HepG2 (cell line): ENCODE data around the gene PNPLA1. TPM values are rescaled to one million over a fixed set of nuclear protein-coding genes. Genes with fewer than 3 reads are reported as not detected.

Experiments used
- CHCHD3 ChIP-seq: sonication (generic); formaldehyde crosslinking; IDR thresholded peaks from 2 replicates; pipeline ENCODE4 v1.8.0; 2022; ENCODE audit warnings: mild to moderate bottlenecking, missing genetic modification reagents, moderate library complexity
- FIP1L1 ChIP-seq: fragments of 200-400 bp; formaldehyde crosslinking; IDR thresholded peaks from 2 replicates; pipeline ENCODE4 v1.6.1; 2018; ENCODE audit warnings: low read depth, mild to moderate bottlenecking, low read length, moderate library complexity, borderline replicate concordance; ENCODE audit not compliant: insufficient read depth
- MIER3 ChIP-seq: IDR thresholded peaks from 2 replicates; pipeline ENCODE4 v1.6.1; 2016; ENCODE audit warnings: missing compliant biosample characterization, borderline replicate concordance
- SP4 ChIP-seq: sonication (generic); formaldehyde crosslinking; IDR thresholded peaks from 2 replicates; pipeline ENCODE4 v1.8.1; 2023; ENCODE audit warnings: mild to moderate bottlenecking, missing genetic modification reagents
- ZFY ChIP-seq: sonication (generic); formaldehyde crosslinking; IDR thresholded peaks from 2 replicates; pipeline ENCODE4 v1.4.0; 2020; ENCODE audit warnings: missing genetic modification reagents
- ZMAT3 ChIP-seq: sonication (generic); formaldehyde crosslinking; conservative IDR thresholded peaks from 2 replicates; pipeline ENCODE4 v1.7.0; 2021; ENCODE audit warnings: missing genetic modification reagents
- ZNF619 ChIP-seq: sonication (generic); formaldehyde crosslinking; IDR thresholded peaks from 2 replicates; pipeline ENCODE4 v1.4.0; 2020; ENCODE audit warnings: mild to moderate bottlenecking, missing genetic modification reagents
- polyA plus RNA-seq, 8 experiments: library from polyadenylated mRNA; depleted of rRNA in 3 of 8; stranded (reverse) in 7 of 8; unstranded in 1 of 8; fragments of >200 nt; fragmentation: Illumina TruSeq in 4 of 8; extraction: Trizol in 4 of 8; gene quantifications; 2 replicates each; pipeline versions ENCODE4 v1.2.1 to v1.2.3, GENCODE V29; 2011 to 2016; ENCODE audit warnings: low read depth in 4 of 8, missing spikeins in 1 of 8, mixed read lengths in 1 of 8; ENCODE audit not compliant: insufficient read depth in 1 of 8
- total RNA-seq, 5 experiments: library from RNA; depleted of rRNA; stranded (reverse); fragments of >200 nt; fragmentation: Illumina TruSeq; extraction: Trizol; gene quantifications; 2 replicates each; pipeline ENCODE4 v1.2.3, GENCODE V29; 2016; ENCODE audit warnings: low read depth in 1 of 5
- TF ChIP-seq, protein P1 (sequence below): sonication (generic); formaldehyde crosslinking; IDR thresholded peaks from one replicate; pipeline ENCODE4 v1.5.1; 2020; ENCODE audit warnings: mild to moderate bottlenecking, missing genetic modification reagents; ENCODE audit errors: not compliant biosample characterization
- TF ChIP-seq, protein P2 (sequence below): sonication (generic); formaldehyde crosslinking; IDR thresholded peaks from 2 replicates; pipeline ENCODE4 v1.5.0; 2020; ENCODE audit warnings: mild to moderate bottlenecking, missing genetic modification reagents, borderline replicate concordance

The PNPLA1 gene
- total and polyA plus RNA-seq, 2 of the 13 experiments (the other 11 are each of a cell fraction or from before 2014, with no cell fraction given), result not detected

DNA sequence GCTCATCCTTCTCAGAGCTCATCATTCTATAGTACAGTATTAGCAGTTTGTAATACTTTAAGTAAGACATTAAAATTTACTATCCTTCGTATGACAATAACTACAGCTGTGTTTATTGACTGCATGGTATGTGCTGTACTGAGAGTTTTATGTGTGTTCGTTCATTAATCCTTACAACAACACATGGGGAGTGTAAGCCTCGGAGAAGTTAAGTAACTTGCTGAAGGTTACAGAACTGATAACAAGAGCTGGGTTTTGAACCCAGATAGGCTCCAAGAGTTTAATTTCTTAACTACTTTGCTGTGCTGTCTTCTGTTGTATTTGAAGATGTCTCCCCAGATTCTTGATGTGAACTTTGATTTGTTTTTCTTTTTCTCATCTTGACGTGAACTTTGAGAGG, 49.6 kb upstream of the PNPLA1 start (continued):
- TF ChIP-seq, protein P1, sequence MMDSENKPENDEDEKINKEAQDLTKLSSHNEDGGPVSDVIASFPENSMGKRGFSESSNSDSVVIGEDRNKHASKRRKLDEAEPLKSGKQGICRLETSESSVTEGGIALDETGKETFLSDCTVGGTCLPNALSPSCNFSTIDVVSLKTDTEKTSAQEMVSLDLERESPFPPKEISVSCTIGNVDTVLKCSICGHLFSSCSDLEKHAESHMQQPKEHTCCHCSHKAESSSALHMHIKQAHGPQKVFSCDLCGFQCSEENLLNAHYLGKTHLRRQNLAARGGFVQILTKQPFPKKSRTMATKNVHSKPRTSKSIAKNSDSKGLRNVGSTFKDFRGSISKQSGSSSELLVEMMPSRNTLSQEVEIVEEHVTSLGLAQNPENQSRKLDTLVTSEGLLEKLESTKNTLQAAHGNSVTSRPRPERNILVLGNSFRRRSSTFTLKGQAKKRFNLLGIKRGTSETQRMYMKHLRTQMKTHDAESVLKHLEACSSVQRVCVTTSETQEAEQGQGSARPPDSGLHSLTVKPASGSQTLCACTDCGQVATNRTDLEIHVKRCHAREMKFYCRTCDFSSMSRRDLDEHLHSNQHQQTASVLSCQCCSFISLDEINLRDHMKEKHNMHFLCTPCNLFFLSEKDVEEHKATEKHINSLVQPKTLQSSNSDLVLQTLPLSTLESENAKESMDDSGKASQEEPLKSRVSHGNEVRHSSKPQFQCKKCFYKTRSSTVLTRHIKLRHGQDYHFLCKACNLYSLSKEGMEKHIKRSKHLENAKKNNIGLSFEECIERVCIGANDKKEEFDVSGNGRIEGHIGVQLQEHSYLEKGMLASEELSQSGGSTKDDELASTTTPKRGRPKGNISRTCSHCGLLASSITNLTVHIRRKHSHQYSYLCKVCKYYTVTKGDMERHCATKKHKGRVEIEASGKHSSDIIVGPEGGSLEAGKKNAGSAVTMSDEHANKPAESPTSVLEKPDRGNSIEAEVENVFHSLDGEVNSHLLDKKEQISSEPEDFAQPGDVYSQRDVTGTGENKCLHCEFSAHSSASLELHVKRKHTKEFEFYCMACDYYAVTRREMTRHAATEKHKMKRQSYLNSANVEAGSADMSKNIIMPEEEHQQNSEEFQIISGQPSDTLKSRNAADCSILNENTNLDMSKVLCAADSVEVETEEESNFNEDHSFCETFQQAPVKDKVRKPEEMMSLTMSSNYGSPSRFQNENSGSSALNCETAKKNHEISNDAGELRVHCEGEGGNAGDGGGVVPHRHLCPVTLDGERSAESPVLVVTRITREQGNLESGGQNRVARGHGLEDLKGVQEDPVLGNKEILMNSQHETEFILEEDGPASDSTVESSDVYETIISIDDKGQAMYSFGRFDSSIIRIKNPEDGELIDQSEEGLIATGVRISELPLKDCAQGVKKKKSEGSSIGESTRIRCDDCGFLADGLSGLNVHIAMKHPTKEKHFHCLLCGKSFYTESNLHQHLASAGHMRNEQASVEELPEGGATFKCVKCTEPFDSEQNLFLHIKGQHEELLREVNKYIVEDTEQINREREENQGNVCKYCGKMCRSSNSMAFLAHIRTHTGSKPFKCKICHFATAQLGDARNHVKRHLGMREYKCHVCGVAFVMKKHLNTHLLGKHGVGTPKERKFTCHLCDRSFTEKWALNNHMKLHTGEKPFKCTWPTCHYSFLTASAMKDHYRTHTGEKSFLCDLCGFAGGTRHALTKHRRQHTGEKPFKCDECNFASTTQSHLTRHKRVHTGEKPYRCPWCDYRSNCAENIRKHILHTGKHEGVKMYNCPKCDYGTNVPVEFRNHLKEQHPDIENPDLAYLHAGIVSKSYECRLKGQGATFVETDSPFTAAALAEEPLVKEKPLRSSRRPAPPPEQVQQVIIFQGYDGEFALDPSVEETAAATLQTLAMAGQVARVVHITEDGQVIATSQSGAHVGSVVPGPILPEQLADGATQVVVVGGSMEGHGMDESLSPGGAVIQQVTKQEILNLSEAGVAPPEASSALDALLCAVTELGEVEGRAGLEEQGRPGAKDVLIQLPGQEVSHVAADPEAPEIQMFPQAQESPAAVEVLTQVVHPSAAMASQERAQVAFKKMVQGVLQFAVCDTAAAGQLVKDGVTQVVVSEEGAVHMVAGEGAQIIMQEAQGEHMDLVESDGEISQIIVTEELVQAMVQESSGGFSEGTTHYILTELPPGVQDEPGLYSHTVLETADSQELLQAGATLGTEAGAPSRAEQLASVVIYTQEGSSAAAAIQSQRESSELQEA (CRISPR knock-in tag), result no peak
- TF ChIP-seq MIER3 (CRISPR knock-in tag), result no peak
- TF ChIP-seq, protein P2, sequence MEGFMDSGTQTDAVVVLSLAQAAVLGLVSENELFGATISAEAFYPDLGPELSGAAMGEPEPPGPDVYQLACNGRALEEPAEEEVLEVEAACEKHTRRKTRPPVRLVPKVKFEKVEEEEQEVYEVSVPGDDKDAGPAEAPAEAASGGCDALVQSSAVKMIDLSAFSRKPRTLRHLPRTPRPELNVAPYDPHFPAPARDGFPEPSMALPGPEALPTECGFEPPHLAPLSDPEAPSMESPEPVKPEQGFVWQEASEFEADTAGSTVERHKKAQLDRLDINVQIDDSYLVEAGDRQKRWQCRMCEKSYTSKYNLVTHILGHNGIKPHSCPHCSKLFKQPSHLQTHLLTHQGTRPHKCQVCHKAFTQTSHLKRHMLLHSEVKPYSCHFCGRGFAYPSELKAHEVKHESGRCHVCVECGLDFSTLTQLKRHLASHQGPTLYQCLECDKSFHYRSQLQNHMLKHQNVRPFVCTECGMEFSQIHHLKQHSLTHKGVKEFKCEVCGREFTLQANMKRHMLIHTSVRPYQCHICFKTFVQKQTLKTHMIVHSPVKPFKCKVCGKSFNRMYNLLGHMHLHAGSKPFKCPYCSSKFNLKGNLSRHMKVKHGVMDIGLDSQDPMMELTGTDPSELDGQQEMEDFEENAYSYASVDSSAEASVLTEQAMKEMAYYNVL, result no peak
- TF ChIP-seq ZMAT3 (CRISPR knock-in tag), result no peak
- TF ChIP-seq FIP1L1, result no peak
- TF ChIP-seq SP4 (CRISPR knock-in tag), result no peak
- no peak for TF ChIP-seq ZFY (CRISPR knock-in tag)
- no peak for TF ChIP-seq CHCHD3
- no peak for TF ChIP-seq ZNF619 (CRISPR knock-in tag)
